HG03175 (cell line): Measurements from ENCODE around the gene BABAM1.
"Not testable (repeated sequence)": the region's sequence is repeated elsewhere in the genome, so short reads cannot be mapped to it uniquely, and the experiment has no call there.

Source experiments
- ATAC-seq: cut with Tn5 transposase; IDR thresholded peaks from one replicate; pipeline ENCODE4 v1.9.1; 2021; ENCODE audit warnings: mild to moderate bottlenecking, moderate library complexity; ENCODE audit not compliant: unreplicated experiment

BABAM1 gene

DNA sequence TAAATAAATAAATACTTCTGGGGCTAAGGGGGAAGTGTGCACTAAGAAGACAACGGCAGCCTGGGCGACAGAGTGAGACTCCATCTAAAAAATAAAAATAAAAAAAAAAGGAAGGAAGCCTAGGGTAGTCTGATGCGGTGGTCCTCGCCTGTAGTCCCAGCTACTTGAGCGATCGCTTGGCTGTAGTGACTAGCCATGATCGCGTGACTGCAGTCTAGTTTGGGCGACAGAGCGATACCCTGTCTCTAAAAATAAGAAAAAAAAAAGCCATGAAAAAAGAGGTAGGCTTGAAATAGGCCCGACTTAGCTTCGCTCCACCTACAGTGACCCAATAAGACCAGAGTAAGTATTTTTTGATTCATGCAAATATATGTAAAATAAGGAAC lies 661 bp upstream of the BABAM1 start:
- no peak for ATAC-seq

DNA sequence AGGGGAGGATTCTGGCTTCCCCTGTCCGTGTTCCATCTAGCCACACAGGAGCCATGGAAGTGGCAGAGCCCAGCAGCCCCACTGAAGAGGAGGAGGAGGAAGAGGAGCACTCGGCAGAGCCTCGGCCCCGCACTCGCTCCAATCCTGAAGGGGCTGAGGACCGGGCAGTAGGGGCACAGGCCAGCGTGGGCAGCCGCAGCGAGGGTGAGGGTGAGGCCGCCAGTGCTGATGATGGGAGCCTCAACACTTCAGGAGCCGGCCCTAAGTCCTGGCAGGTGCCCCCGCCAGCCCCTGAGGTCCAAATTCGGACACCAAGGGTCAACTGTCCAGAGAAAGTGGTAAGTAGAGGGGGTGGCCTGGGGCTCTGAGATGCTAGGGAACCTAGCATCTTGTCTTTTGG lies 1.5 kb downstream of the BABAM1 start:
- no peak for ATAC-seq

DNA sequence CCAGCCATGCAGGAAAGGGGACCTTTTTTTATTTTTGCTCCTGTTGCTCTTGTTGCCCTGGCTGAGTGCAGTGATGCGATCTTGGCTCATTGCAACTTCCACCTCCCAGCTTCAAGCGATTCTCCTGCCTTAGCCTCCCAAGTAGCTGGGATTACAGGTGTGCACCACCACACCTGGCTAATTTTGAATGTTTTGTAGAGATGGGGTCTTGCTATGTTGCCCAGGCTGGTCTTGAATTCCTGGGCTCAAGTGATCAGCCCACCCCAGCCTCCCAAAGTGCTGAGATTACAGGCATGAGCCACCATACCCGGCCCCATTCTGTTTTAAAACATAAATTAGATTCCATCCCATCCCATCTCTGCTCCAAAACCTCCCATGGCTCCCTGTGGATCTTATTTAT lies 7.6 kb downstream of the BABAM1 start:
- not testable (repeated sequence) for ATAC-seq

DNA sequence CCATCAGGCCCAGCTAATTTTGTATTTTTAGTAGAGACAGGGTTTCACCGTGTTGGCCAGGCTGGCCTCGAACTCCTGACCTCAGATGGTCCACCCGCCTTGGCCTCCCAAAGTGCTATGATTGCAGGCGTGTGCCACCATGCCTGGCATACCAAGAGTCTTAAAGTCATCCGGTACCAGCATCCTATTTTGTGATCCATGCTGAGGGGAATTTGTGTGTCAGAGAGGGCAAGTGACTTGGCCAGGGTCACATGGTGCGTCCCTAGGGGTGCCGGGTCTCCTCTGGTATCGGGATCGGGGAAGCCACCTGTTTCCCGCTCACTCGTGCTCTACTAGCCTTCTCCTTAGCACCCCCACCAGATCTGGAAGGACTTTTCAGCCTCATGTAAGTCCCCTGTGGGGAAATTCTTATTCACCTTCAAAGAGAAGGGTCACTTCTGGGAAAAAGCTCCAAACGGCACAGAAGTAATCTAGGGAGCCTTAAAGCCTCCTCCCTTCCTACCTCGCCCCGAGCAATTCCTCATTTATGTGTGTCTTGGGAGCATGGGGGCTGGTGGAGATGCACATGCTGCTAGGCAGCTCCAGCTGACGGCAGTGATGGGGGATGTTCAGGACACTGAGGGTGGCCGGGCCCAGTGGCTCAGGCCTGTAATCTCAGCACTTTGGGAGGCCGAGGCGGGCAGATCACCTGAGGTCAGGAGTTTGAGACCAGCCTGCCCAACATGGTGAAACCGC lies 8.4 kb downstream of the BABAM1 start:
- no peak for ATAC-seq

DNA sequence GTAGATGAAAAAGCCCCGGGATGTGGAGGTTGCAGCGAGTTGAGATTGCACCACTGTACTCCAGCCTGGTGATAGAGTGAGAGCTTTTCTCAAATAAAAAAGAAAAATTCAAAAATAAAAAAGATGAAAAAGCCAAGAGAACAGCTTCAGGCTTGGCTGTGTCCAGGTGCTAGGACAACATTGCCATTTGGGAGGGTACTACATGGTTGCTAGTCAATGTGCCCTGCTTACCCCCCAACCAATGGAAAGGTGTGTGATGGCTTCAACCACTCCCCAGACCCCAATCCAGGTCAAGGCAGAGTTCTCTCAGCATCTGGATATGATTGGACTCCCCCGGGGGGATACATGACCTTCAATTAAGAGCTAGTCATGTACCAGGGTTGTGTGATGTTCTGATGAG lies 12.2 kb downstream of the BABAM1 start:
- no peak for ATAC-seq

DNA sequence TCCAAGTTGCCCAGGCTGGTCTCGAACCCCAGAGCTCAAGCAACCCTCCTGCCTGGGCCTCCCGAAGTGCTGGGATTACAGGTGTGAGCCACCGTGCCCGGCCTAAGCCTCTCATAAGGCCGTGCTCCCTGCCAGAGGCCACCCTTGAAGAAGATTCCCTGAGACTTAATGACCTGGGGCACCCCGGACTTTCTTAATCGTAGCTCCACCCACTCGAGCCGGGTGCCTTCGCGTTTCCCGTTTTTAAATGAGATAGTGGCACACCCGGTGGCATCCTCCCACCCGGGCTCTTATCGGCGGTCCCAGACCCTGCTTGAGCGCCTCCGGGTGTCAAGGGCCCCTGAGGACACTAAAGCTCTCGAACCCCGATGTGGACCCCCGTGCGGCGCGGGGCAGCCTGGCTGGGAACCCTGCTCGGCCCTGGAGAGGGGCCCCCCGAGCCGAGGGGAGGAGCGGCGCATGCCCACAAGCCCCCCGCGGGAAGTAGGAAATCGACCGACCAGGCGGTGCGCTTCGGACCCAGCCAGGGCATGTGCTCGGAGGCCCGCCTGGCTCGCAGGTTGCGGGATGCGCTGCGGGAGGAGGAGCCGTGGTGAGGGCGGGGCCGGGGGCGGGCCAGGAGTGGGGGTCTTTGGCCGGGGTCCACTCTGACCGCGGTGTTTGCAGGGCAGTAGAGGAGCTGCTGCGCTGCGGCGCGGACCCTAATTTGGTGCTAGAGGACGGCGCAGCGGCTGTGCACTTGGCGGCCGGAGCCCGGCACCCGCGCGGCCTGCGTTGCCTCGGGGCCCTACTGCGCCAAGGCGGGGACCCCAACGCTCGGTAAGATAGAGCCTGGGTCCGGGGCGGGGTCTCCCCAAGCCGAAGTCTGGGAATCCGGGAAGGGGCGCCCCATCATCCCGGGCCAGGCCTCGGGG lies 14.4 kb downstream of the BABAM1 start, which contains the start of gene ANKLE1:
Gene ANKLE1, plus strand, starts transcription at position 511 of the 914 bp plus-strand sequence. Its CDS starts 20 bp downstream, at position 531.
- no peak for ATAC-seq

DNA sequence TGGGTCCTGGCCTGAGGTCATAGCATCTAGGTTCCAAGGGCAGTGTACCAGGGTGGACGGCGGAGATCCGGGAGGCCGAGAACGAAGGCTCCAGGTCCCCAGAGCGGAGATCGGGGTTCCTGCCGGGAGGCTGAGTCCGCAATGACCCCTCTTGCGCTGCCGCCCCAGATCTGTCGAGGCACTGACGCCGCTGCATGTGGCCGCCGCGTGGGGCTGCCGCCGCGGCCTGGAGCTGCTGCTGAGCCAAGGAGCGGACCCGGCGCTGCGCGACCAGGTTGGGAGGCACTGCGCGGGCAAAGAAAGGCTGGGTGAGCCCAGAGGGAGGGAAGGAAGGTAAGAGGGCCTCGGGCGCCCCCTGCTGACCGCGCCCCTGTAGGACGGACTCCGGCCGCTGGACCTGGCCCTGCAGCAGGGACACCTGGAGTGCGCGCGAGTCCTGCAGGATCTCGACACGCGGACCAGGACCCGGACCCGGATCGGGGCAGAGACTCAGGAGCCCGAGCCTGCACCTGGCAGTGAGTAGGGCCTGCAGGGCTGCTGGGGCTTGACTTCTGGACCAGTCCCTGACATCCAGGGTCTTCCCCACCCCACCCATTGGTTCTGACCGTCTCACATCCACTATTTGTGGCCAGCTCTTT lies 15.4 kb downstream of the BABAM1 start:
- peak; percentile 64 for ATAC-seq

DNA sequence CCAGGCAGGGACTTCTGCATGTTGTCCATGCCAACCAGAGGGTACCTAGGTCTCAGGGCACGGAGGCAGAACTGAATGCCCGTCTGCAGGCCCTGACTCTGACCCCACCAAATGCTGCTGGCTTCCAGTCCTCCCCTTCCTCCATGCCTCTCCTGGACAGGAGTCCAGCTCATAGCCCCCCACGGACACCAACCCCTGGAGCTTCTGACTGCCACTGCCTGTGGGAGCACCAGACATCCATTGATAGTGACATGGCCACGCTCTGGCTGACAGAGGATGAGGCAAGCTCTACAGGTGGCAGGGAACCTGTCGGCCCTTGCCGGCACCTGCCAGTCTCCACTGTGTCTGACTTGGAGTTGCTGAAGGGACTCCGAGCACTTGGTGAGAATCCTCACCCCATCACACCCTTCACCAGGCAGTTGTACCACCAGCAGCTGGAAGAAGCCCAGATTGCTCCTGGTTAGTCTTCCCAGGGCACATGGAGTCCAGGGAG lies 16.3 kb downstream of the BABAM1 start:
- no peak for ATAC-seq

DNA sequence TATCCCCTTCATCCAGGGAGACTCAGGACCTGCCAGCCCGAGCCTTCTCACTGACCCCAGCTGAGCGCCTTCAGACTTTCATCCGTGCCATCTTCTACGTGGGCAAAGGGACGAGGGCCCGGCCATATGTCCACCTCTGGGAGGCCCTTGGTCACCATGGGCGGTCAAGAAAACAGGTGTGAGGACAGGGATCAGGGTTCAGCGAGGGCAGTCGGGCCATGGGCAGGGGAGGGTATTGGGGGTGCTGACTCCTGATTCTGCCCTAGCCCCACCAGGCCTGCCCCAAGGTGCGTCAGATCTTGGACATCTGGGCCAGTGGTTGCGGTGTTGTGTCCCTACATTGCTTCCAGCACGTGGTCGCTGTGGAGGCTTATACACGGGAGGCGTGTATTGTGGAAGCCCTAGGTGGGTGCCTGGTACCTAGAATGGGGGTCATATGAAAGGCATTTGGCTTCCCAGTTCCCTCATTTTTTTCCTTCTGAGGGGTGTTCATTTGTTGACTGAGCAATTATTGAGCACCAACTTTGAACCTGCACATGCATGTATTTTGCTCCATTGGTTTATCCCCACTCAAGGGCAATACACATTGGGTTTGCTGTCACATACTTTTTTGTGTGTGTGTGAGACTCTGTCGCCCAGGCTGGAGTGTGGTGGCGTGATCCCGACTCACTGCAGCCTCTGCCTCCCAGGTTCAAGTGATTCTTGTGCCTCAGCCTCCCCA lies 18.3 kb downstream of the BABAM1 start:
- no peak for ATAC-seq

DNA sequence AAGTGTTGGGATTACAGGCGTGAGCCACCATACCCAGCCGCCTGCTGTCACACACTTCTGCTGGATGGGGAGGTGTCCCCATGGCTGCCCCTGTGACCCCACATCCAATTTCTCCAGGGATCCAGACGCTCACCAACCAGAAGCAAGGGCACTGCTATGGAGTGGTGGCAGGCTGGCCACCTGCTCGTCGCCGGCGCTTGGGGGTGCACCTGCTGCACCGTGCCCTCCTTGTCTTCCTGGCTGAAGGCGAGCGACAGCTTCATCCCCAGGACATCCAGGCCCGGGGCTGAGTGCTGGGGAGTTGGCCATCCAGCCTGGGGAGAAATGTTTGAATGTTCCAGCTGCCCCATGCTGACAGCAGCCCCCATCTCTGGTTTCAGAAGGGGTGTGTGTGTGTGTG lies 19.0 kb downstream of the BABAM1 start:
- ATAC-seq = no peak

DNA sequence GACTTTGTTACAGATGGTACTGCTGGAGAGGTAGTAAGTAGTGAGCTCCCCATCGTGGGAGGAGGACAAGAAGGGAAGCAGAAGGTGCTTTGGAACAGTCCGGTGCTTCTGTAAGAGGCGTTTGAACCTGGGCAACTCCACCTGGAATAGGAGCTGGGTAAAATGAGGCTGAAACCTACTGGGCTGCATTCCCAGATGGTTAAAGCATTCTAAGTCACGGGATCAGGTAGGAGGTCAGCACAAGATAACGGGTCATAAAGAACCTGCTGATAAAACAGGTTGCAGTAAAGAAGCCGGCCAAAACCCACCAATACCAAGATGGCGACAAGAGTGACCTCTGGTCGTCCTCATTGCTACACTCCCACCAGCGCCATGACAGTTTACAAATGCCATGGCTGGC lies 19.5 kb downstream of the BABAM1 start:
- ATAC-seq = no peak

DNA sequence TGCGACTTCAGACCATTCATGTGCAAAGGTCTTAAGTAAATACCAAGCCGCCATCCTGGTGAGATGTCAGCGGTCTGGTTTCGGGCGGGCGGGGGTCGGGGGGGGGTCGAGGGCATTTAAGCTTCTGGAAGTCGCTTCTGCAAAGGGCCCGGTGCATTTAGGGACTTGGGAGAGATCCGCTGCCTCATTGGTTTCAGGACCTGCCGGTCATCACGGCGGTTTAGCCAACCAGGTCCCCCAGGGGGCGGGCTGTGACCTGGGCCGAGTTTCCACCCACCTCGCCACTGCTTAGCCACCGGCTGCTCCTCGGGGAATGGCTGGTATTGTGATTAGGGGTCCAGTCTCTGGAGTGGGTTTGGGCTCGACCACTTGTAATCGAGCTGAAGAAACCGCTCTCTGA lies 22.2 kb downstream of the BABAM1 start:
- ATAC-seq = no peak

DNA sequence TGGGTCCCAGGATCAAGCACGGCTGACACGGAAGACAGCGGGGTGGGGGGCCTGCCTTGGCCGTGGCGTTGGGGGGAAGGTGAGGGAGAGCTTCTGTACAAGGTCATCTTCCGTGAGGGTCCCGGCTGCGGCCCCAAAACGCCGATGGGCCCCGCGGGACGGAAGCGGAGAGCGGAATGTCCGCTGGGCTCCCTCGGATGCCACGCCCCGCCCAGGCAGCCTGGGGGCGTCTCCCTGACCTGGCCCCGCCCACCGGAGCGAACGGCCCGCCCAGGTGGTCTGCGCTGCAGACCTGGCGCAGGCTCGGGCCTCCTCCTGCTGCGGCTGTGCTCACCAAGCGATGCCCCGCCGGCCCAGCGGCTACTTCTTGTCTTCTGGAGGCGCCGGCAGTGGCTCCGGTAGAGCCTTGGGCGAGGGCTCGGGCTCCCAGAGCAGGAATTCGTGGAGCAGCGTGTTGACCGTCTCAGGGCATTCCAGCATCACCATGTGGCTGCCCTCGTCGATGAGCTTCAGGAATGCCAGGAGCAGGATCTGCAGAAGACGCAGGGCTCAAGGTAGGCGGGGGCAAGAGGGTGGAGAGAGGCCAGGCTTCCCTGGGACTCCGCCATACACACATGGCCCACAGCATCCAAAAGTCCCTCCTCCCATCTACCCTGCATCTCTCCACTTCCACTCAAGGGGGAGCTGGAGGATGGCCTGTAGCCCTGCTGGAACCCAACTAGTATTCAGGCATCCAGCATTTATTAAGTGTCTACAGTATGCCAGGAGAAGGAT lies 25.2 kb downstream of the BABAM1 start:
- ATAC-seq = peak; percentile 85

DNA sequence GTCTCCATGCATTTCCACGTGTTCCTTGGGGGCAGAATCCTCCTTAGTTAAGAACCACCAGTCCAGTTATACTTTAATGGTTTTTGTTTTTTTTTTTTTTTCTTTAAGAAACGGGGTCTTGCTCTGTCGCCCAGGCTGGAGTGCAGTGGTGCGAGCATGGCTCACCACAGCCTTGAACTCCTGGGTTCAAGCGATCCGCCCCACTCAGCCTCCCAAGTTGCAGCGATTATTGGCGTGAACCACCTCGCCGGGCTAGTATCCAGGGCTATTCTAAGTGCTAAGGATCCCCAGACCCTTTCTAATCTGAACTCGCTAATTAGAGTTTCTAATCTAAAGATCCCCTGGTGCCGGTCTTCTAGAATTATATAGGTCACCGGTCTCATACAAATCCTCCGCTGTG lies 26.4 kb downstream of the BABAM1 start:
- no peak for ATAC-seq

DNA sequence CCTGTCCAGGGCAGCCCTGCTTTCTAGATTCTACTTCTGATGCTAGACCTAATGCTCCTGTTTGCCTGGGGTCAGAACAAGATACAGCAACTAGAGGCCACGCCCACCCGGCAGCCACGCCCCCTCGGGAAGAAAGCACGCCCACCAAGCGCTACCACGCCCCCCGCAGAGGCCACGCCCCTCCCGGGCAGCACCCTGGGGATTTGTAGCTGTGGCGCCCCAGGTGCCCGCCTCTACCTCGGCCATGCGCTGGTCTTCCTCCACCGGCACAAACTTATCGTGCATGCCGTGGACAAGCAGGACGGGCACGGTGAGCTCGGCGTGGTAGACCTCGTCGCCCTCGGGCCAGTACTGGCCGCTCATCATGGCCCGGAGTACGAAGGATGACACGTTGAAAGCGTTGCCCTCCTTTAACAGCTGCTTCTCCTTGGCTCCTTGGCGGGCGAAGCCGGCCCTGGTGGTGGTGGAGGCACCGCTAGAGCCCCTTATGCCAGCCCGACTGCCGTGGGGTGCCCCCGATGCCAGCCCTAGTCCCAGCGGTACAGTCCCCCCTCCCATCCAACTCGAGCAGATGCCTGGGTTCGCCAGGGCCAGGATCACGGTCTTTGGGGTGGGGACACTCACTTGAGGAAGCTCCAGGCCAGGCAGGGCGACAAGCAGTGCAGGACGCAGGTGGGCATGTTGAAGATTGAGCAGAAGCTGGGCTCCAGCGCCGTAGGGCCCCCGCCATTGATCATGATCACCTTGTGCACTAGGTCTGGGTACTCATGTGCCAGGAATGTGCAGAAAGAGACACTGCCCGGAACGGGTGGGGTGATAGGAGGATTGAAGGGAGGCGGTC lies 27.0 kb downstream of the BABAM1 start:
- ATAC-seq = no peak

DNA sequence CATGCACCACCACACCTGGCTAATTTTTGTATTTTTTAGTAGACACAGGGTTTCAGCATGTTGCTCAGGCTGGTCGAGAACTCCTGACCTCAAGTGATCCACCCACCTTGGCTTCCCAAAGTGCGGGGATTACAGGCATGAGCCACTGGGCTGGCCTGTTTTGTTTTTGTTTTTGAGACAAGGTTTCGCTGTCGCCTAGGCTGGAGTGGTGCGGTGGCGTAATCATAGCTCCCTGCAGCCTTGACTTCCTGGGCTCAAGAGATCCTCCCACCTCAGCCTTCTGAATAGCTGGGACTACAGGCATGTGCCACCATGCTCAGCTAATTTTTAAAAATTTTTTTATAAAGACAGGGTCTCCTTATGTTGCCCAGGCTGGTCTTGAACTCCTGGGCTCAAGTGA lies 28.3 kb downstream of the BABAM1 start:
- not testable (repeated sequence) for ATAC-seq

DNA sequence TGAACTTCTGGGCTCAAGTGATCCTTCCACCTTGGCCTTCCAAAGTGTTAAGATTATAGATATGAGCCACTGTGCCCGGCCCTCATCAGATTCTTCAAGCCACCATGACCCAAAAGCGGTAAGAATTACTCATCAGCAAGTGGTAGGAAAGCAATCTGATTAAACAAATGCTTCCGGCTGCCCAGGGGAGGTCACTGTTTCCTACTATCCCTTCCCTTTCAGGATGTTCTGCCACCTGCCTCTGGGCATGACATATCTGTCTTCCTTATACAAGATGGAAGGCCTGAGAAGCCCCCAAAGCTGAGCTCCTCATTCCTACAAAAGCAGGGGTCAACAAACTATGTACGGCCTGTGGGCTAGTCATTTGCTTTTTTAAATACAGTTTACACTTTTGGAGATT lies 29.0 kb downstream of the BABAM1 start:
- ATAC-seq = no peak

DNA sequence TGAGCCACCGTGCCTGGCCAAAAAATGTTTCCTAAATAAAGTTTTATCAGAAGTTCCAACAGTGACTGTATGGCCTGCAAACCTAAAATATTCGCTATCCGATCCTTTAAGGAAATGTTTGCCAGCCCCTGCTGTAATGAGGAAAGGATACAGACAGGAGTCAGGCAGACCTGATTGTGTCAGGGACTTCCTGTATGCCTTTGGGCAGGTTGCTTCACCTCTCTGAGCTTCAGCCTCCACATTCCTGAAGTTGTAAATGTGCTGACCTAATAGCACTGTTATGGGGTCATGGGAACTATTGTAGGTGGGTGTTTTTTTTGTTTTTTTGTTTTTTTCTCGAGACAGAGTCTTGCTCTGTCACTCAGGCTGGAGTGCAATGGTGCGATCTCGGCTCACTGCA lies 29.7 kb downstream of the BABAM1 start:
- ATAC-seq = no peak

DNA sequence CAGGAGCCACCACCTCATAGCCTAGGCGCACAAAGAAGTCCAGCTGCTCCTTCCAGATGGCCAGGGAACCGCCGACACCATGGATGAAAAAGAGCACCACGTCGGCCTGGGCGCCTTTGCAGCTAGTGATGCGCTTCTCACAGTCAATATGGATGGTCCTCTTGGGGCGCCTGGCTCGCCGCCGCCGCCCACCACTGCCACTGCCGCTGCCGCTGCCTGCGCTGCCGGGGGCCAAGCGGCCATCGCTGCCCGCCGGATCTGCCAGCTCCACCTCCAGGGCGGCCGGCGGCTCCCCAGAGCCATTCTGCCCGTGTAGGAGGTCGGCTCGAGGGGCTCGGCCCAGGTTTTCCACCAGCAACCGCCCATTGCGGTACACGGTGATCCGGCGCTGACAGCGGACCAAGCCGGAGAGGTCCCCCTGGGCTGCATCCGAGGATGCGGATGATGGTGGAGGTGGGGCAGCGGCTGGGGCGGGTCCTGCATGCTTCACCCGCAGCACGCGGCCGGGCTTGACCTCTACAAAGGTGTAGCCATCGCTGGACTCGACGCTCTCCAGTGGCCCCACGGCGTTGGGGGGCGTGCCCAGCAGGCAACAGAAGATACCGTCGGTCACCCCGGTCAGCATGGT lies 33.9 kb downstream of the BABAM1 start:
- ATAC-seq = no peak
